Effector CD8-positive, alpha-beta T cell (primary cell): ENCODE results near the gene ANO2.

ENCODE experiments used
- DNase-seq: peaks from one replicate; lab custom pipeline; 2025; lab: John Stamatoyannopoulos, UW

Gene ANO2

DNA sequence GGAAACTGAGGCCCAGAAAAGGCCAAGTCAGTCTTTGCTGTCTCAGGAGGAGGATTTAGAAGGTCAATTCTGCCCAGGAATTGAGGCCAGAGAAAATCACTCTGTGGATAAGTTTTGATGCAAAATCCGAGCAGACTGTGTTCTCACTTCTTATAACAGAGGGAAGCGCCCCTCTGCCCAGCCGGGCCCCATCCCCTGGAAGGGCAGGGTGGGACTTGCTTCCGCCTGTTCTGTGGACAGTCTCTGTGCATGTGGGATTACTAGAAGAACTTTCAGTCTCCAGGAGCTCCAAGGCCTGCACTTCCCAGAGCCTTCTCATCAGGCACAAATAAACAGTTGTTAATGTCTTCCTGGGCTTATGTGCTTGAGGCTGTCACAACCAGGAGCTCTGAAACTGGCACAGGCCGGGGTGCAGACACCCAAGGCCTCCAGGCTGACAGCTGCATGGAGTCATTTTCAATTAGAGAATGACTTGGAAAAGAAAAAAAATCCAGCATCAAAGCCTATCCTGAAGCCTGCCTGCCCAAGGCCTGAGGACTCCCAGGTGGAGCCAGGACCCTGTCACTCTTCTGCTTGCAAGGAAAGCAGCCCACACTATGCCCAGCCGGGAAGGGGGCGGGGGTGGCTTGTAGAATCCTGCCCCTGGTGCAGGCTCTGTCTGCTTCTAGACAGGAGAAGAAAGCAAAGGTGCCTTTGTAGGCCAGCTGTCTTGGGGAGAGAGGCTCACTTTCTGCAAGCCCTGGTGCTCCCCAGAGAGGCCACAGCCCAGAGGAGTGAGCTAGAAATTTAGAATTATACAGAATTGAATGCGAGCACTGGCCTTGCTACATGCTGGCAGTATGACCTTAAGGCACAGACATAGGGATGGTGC is 428.5 kb downstream of the ANO2 start:
- no peak for DNase-seq

DNA sequence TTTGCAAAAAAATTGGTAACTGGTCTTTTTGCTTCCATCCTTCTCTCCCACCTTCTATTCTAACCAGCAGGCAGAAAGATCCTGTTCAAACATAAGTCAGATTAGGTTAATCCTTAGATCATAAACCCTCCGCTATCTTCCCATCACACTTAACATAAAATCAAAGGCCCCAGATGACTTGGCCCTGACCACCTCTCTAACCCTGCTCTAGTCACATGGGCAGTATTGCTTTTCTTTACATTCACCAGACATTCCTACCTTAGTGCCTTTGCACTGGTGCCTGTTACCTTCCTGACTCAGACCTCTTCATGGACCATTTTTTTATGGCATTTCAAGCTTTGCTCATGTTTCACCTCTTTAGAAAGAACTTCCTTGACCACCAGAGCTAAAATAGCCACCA is 429.6 kb downstream of the ANO2 start:
- no peak for DNase-seq

DNA sequence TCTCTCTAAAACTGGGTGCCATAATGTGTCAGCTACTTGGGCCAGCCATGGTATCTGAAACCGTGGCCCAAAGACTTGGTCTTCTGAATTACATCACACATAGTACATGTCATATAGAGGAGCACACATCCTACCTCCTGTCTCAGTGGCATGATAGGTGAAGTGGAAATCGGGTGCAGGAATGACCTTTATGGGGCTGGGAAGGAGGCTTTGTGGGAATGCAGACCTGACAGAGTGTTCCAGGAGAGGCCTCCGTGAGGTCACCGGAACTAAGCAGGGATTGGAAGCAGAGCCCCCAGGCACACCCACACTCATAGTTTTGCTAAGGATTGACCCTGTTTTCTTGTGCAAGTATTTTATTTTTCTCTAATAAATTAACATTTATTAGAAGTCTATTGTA is 430.5 kb downstream of the ANO2 start:
- DNase-seq: no peak

DNA sequence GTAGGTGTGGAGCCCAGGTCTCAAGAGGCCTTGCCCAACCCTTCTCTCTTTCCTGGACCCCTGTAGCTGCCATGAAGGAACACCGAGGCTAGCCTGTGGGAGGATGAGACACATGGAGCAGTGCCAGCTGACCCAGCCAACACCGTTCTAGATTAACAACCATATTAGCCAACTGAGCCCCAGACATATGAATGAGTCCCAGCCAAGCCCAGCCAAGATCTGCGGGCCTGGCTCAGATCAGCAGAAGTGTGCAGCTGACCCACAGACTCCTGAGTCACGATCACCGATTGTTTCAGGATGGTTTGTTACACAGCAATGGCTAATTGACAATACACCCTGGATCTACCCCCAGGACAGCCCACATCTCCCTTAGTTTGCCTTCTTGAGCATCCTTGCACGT is 431.0 kb downstream of the ANO2 start:
- DNase-seq: no peak

DNA sequence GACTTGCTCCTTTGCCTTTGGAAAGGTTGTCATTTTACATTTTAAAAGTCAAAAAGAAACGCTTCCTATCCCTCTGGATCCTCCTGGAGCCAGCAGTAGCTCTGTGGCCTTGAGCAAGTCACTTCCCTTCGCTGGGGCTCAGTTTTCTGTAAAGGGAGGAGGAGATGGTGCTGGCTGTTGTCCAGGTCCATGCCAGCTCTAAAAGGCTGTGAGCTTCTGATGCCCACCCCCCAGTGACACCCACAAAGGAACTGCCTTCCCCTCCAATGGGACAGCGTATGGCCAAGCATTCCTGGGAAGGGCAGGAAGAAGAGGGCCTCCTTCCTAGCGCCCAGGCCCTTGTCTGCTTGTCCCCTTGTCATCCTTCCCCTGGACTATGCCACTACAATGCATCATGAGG is 431.7 kb downstream of the ANO2 start:
- DNase-seq: no peak
